HG03103 (cell line): ENCODE data around the gene TBL1XR1.
A peak's percentile ranks its signal among the peaks of the same experiment; 100 is the strongest.

ENCODE experiments used
- ATAC-seq: cut with Tn5 transposase; IDR thresholded peaks from one replicate; pipeline ENCODE4 v1.9.1; 2021; ENCODE audit warnings: low read depth; ENCODE audit not compliant: unreplicated experiment

Gene TBL1XR1

GRCh38 chr3:177071496-177072156, 125.7 kb downstream of the TBL1XR1 start:
- ATAC-seq = no peak

DNA sequence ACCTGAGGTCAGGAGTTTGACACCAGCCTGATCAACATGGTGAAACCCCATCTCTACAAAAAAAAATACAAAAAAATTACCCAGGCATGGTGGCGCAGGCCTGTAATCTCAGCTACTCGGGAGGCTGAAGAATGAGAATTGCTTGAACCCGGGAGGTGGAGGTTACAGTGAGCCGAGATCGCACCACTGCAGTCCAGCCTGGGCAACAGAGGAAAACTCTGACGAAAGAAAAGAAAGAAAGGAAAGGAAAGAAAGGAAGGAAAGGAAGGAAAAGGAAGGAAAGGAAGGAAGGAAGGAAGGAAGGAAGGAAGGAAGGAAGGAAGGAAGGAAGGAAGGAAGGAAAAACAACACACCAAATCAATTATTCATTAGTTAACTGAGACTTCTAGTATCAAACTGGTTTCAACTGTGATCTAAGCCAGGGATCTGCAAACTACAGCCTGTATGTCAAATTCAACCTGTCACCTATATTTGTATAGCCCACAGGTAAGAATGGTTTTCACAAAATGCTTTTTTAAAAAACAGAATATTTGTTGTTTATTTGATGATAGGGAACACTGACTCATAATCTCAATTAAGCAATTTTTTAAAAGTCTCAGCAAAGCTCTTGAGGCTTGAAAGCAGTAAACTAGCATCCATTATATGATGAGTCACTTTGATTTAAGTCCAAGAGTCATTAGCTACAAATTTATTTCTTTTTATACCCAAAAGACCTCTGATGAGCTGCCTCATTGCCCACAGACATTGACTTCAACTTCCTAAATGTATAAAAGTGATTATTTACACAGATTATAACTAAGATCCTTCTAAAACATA, 127.6 kb downstream of the TBL1XR1 start:
- ATAC-seq = no peak

DNA sequence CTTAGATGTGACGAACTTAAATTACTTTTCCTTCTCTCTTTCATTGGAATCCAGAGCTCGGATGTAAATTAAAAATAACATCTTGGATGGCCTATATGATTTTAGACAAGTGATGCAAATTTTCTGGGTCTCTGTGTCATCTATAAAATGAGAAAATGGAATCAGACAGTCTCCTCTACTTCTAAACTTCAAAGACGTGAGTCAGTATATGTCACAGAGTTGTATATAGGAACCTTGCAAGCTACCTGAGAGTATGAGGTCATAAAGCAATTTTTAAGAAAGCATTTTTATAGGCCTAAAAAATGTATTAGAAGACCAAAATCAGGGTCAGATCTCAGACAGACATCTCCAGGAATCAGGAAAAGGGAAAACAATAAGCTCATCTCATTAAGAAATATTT, 128.3 kb downstream of the TBL1XR1 start:
- no peak for ATAC-seq

GRCh38 chr3:177066068-177066467, 131.2 kb downstream of the TBL1XR1 start:
- no peak for ATAC-seq

GRCh38 chr3:177065285-177066033, 131.8 kb downstream of the TBL1XR1 start:
- ATAC-seq = no peak

GRCh38 chr3:177062052-177062732, 135.1 kb downstream of the TBL1XR1 start:
- no peak for ATAC-seq

GRCh38 chr3:177061369-177061768, 135.9 kb downstream of the TBL1XR1 start:
- ATAC-seq = no peak

- no peak for ATAC-seq
These were observed 136.8 kb downstream of the TBL1XR1 start for GRCh38 chr3:177060492-177060891.

- ATAC-seq = no peak
These were observed 138.6 kb downstream of the TBL1XR1 start for GRCh38 chr3:177058648-177059047.

- peak; percentile 96 for ATAC-seq
These were observed 139.5 kb downstream of the TBL1XR1 start for GRCh38 chr3:177057768-177058167.

DNA sequence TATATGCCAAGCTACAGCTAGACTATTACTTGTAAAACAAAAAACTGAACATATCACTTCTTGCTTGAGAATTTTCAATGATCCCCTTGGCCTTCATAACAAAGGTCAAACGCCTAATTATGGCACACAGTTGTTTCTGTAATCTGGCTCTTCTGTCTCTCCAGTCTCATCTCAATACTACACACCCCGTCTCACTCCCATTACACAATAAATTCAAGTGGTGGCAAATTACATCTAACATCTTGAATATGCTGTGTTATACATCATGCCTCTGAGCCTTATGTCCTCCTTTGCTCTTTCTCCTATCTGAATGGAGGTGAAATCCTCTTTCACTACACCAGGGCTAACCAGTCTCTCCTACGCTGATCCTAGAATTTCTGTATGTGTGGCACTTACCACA, 140.4 kb downstream of the TBL1XR1 start:
- ATAC-seq = no peak

- no peak for ATAC-seq
These were observed 141.4 kb downstream of the TBL1XR1 start for GRCh38 chr3:177055605-177056571.

GRCh38 chr3:177053107-177053506, 144.2 kb downstream of the TBL1XR1 start:
- ATAC-seq = no peak

DNA sequence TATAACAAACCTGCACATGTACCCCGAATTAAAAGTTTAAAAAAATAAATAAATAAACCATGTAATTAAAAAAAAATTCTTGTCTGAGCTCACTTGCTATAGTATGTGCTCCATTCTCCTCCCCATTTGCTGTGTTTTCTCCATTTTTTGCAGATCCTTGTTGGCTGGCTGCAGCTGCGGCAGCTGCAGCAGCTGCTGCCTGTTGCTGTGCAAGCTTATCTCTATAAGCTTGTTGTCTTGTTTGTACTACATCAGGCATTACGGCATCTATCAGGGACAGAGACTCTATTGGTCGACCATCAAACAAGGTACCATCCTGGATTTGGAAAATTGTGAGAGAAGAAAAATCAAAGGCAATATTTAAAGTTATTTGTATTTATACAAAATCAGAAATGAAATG, 145.9 kb downstream of the TBL1XR1 start:
- ATAC-seq = no peak

- ATAC-seq = no peak
These were observed 146.6 kb downstream of the TBL1XR1 start for GRCh38 chr3:177050501-177051237.

DNA sequence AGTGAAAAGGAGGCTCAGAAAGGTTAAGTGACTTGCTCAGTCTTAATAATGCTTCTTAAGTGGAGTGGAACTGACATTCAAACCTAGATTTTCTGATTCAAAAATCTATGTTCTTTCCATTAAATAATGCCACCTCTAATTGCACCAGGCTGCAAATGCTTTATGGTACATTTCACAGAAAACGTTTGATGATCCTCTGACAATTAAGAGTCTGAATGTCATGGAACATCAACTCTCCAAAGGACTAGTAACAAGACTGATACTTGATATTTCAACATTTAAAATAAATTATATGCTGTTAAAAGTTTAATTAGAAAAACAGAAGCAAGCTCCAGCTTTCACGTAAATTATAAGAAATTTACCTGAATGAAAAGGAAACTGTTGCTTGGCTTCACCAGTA, 151.5 kb downstream of the TBL1XR1 start:
- ATAC-seq = no peak

DNA sequence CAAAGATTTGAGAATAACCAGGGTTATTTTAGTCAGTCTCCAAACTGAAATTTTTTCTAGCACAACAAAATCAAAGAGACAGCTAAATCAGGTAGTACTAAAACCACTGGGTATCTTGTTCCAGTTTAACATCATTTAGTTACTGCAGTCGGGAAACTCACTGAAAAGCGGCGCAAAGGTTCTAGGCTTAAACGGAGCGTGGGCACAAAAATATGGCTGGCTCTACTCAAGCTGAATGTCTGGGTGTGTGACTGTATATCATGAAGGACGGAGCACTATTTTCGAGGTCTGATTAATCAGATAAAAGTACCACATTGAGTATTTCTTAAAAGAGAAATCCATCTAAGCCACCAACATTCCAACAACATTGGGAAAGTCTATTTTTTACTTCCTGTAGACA, 152.1 kb downstream of the TBL1XR1 start:
- ATAC-seq = no peak

DNA sequence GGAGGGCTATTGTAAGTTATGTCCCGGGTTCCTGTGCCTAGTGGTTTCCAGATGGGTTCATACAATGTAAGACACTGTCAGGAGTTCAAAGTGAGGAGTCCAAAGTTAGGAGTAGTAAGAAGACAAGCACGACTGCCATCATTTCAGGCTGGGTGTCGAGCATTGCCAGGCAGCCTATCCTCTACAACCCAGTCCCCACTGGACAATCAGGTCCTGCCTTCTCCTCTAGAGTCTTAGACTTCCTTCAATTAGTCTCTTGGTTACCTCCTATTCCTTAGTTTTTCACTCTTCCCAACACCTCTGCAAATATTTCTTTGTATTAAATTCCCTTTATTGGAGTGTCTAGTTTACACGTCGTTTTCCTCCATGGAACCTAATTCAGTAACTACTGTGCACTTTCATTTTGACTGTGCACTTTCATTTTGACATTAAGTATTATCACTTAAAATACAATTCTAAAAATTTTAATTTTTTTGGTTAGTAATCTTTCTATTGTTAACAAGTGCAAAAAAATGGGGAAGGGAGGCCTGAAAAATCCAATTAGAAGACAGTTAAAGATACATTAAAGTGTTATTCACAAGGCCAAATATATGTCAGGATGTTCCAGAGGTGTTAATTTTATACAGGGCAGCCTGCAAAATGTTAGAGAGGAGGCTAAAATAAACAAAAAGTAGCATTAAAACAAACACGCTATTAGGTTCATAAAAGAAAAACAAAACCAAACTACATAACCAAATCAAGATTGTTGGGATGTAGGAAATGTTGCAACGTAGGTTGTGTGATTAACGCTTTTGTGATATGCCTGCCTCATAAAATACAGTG, 155.3 kb downstream of the TBL1XR1 start:
- ATAC-seq = peak; percentile 55
